Middle frontal gyrus (tissue), 1 donor: Measurements from ENCODE around the gene FAM234B.
"Not testable (repeated sequence)": the region's sequence is repeated elsewhere in the genome, so short reads cannot be mapped to it uniquely, and the experiment has no call there.

Experiments
- DNase-seq: peaks from one replicate; pipeline ENCODE4 v3.0.0-alpha.2; 2015; ENCODE audit warnings: low spot score; ENCODE audit errors: extremely low spot score

FAM234B gene

DNA sequence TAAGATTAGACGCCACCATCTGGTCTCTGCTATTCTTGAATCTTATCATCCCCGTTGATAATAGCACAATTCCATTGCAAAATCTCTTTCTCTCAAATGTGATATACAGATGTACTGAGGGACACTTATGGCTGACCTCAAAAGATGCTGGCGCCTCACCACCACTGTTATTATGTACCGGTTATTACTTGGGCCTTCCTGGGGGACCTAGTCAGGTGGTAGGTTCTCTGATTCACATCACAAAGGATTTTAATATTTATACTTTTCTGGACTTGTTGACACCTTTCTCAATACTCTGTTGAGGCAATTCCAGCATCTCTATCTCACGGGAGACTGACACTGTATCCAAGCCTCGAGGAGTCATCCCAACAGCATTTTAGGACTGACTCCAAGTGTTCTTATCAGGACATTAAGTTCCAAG, 21.3 kb upstream of the FAM234B start:
- DNase-seq: no peak

DNA sequence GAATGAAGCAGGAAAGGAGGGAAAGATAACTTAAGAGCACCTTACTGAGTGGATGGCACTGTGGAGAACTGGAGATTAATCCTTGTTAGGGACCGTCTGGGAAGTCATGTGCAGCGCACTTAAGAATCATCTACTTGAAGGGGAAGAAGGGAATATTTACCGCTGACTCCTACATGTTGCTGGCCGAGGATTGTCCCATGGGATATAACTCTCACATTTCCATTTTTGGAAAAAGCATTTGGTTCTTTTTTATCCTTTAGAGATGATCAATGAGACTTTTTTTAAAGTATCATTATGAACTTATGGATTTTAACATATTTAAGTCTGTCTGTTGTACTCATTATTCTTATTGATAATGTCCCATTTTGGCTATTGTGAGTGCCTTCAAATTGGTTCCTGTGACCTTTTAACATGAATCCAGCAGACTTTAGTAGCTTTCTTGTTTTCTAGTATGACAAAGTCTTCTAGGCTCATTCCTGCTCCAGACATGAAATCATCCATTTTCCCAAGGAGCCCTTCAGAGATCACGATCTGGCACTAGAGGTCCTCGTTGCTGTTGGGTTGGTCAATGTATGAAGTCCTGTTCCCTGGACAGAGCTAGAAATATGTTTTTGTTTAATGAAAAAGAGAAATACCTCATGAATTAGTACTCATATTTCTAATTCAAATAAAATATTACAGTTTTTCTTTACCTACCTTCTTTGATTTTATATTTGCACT, 20.2 kb upstream of the FAM234B start:
- no peak for DNase-seq

DNA sequence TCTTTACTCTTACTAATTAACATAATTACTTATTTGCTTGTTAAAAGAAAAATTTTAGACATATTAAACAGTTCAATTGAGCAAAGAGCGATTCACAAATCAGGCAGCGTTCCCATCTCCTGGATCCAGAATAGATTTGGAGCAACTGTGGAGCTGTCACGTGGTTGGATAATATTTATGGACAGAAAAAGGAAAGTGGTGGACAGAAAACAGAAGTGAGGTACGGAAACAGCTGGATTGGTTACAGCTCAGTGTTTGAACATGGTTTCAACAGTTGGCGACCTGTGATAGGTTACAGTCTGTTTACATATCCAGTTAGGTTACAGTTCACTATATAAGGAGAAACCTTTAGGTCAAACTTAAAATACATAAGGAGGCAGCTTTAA, 19.7 kb upstream of the FAM234B start:
- DNase-seq: no peak

DNA sequence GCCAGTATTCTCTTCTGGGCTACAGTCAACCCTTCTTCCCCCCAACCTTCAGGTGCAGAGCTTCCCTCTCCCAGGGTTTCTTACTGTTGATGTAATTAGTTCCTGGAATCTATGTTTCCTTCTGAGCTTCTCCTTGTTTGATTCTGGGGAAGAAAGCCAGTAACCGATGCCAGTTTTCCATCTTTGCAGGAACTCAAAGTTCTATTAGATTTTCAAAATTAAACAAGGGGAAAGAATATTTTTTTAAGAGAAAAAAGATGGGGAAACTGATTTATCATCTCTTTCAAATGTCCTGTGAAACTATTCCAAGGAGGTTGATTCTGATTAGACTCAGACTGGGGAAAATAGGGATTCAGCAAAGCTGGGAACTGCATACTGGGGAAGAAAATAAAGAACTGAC, 17.9 kb upstream of the FAM234B start:
- no peak for DNase-seq

DNA sequence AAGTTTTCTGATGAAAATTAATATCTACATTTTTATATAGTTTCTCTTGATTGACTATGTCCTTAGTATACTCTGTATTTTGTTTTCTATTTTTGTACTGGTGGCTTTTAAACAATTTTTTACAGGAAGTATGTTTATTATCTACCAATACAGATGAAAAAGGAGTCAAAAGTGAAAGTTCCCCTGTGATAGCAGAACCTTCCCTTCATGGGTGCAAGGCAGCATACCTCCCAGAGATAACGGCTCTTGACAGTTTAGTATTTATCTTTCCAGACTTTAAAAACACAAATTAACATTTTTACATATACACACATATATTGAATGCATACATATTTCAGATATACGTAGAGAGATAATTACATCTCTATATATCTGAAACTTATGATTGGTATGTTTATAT, 17.1 kb upstream of the FAM234B start:
- DNase-seq: no peak

DNA sequence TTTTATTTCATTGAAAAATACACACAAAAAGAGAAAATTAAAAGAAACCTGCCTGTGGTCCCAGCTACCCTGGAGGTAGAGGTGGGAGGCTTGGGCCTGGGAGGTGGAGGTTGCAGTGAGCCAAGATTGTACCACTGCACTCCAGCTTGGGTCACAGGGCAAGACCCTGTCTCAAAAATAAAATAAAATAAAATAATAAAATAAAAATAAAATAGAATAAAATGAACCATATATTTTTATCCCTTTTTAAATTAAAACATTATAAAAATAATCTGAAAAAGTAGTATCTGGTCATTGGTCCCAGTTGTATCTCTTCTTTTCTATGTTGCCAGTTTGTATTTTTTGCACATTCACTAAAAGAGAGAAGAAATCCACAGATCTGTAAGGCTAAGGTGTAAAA, 16.7 kb upstream of the FAM234B start:
- no peak for DNase-seq

DNA sequence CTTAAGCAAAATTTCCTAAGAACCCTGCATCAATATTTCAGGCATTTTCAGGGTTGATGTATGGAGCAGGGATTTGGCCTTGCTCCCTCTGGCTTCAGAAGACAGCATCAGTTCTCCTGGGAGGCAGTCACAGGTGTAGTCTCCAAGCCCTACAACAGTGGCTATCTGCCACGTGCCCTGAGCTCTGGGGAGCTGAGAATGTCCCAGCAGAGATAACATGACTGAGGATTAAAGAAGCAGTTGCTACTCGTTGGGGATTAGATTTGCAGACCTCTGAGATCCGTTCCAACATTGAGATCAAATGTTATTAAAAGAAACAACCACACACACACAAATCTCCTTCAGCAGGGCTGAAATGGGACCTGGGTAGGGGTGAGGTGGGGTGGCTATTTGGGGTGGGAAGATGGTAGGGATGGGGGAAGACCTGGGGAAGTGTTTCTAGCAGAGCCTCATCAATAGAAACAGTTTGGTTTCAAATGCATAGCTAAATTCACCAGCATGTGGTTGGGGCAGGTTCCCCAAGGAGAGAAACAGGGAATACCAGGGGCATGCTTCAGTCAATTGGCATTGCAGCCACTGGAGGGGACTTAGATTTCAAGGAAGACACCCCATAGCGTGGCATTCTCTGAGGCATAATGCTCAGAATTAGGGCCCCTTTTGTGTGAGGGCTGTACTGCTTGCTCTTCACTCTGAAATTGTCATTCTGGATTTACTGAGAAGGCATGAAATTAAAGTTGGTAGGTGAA, 15.2 kb upstream of the FAM234B start:
- DNase-seq: no peak

DNA sequence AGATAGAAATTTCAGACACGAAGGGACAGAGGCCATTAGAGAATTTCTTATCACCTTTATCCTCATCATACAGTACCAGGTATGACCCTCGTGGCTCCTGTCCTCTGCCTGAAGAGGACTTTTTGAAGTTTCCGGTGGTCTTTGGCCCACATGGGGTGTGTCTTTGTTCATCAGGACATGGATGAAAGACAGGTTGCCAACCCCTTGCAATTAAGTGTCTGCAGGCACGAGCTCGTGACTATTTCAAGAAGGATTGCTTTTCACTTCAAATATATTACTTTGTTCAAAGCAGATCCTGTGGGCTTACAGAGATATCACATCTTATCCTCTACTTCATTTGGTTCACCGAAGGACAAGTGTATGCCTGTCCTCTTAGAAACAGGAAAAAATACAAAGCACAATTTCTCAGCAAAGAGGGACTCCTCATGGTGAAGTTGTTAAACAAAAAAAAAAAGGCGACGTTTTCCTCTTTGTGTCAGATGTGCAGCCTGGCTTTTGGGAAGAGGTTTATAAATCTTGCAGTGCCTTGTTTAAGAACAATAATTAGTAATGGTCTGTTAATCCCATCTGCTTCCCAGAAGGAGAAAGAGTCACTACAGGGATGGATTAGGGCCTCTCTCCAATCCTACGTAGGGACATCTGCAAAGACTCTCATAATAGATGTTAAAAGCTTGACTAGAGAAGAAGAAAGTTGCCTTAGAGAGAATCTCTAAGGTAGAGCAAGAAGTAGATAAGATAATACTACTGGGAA, 13.5 kb upstream of the FAM234B start:
- no peak for DNase-seq

DNA sequence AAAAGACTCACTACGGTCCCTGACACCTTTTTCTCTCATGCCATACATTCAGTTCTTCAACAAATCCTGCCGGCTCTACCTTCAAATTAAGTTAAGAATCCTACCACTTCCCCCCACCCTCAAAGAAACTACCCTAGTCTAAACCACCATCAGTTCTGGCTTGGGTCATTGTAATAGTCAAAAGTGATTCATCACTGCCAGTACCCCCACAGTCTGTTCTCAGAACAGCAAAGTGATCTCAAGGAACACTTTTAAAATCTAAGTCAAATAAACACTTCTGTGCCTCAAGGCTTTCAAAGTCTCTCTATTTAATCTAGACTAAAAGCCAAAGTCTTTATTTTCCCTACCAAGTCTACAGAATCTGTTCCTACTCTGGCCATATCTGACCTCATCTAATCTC, 12.0 kb upstream of the FAM234B start:
- no peak for DNase-seq

DNA sequence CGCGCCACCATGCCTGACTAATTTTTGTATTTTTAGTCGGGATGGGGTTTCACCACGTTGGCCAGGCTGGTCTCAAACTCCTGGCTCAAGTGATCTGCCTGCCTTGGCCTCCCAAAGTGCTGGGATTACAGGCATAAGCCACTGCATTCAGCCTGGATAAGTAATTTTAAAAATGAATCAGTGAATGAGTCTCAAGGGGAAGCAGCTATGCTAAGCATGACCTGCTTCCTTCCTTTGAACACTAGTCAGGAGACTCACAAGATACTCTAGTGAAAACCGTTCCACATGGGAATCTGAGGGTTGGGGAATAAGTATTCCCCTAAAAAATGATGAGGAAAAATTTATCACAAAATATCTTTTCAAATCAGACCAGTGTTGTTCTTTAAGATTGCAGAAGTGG, 10.7 kb upstream of the FAM234B start:
- no peak for DNase-seq

DNA sequence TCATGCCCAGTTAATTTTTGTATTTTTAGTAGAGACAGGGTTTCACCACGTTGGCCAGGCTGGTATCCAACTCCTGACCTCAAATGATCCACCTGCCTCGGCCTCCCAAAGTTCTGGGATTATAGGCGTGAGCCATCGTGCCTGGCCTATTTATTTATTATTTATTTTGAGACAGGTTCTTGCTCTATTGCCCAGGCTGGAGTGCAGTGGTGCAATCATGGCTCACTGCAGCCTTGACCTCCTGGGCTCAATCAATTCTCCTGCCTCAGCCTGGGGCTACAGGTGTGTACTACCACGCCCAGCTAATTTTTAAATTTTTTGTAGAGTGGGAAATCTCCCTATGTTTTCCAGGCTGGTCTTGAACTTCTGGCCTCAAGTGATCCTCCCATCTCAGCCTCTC, 8.8 kb upstream of the FAM234B start:
- not testable (repeated sequence) for DNase-seq

DNA sequence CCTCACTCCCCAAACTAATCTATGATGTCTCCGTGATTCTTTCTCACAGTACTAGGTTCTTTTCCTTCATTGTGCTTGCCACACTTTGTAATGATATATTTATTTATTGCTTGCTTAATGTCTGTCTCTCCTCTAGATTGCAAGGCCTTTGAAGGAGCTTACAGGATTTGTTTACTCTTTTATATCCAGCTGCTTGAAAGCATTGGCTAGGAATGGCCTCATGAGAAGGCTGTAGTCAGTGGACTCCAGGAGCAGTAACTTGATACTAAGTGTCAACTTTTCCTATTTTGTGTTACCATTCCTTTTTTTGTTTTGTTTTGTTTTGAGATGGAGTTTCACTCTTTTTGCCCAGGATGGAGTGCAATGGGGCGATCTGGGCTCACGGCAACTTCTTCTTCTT, 7.3 kb upstream of the FAM234B start:
- no peak for DNase-seq

DNA sequence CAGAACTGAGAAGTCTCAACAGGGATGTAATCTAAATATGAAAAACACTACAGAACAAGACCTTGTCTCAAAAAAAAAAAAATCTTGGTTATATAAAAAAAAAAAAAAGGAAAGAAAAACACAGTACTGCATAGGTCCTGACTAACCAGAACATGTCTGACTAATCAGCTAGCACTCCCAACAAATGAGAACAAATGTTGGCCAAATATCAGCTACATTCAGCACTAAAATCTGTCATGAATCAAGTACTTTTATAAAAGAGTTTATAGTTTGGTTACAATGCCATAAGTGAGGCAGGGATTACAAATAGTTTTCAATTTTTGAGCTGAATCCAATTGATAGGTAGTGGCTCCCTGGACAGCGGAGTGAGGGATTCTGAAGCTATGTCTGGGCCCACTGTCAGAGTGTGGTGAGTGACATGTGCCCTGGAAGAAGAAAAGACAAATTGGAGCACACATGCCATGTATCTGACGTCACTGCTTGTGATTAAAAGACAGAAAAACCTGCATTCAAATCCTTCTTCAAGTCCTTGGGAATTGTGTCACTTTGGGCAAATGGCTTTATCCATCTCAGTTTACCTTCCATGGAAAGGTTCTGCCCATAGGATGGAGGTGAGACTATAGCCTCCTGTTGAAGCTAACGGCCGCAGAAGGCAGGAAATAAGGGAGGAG, 5.6 kb upstream of the FAM234B start:
- no peak for DNase-seq

DNA sequence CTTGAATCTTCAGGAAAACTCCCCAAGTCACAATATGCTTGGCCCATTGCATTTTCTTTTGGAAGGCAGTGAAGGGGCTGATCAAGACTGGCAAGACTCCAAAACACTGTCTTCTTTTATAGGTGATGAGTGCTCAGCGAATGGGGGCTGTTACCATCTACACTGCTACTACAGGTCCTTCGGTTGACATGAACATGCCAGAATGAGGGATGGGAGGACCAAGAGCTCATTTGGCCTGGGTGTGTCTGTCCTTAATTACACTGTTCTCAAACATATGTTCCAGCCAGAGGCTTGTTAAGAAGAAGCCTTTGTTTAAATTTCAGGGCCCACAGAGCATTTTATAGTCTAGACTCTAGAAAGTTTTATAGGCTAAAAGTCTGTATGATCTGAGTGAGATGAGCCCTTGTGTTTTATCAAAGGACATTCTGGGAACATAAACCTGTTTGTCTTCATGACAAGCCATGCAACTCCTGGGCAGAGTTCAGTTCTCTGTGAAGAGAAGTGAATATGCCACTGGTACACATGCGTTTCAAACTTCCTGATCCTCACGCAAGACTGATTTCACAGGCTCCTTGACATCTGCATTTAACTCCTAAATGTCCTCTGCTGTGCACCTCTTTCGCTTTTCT, 4.7 kb upstream of the FAM234B start:
- no peak for DNase-seq

DNA sequence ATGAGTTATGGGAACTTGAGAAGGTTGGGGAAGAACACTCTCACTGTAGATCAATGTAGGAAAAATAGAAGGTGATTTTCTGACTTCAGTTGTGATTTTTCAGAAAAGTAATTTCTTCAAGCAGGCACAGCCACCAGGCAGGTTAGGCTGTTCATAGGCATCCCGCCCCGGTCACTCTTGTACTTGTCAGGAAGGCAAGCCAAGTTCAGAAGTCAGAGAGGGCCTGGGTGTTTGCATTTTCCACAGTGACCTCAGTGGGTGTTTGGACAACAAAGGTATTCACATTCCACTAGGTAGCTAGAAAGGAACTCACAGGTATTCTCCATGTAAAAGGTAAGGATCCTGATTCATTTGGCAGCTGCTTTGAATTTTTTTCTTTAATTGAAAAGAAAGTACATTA, 3.0 kb upstream of the FAM234B start:
- DNase-seq: no peak

DNA sequence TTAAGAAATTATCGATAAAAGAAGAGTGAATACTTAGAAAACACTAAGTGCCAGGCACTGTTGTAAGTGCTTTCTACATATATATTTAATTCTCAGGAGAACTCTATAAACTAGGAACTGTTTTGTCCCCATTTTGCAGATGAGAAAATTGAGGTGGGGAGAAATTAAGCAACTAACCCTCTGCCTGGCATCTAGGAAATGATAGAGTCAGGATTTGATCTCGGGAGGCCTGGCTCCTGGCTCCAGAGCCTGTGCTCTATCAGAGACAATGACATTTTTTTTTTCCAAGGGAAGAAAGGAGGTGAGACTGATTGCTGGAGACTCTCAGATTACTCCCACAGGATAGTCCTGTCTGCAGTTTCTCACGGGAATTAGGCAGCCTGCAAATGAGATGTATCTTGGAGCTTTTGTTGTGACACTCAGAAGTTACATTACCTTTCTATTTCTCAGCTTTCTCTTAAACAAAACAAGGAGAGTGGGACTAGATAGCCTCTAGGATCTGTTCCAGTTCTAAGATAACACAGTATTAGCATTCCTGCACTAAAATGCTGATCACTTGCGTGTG, 1.4 kb upstream of the FAM234B start:
- DNase-seq: no peak

DNA sequence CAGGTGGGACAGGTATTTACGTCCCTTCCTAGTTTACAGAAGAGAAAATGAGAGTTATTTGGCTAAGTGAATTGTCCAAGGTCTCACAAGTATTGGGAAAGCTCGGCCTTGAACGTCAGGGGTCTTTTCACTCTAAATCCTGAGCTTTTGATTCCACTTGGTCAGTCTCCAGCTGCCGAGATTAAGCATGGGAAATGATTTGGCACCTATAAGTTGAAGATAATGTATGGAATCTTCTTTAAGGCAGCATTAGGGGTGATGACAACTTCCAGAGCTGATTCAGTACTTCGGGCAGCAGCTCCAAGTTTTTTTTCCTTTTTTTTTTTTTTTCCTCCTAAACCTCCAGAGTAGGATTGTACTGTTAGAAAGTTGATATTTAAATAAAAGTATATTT, 722 bp downstream of the FAM234B start:
- DNase-seq: no peak

DNA sequence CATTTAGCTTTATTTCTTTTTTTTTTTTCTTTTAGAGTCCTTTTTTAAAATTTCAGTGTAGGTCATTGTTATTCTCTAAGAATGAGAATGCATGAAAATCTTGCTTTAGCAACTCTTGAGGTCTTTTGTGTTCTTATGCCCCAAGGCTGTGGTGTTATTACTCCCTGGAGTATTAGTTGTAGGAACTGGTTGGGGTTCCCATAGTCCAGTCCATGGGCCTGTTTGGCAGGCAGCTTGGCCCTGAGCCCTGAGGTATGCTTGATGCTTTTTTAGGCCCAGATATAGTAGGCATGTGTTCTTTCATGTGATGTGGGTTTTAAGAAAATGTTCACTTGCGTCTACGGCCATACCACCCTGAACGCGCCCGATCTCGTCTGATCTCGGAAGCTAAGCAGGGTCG, 1.6 kb downstream of the FAM234B start:
- no peak for DNase-seq

DNA sequence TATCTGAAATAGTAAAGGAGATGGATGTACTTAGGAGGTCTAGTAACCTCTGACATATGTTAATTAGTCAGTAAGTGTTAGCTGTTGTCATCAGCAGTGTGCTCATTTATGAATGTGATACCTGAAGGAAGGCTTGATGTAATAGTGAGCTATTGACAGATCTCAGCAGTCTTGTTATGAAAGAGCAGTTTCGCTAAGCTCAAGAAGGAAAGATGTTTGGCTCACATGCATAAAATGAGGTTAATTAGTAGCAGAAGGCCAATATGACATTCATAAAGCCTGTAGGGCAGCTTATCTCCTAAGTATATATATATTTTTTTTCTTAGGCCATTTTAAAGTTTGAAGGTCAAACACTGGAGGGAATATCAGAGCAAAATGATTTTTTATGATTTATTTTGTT, 2.8 kb downstream of the FAM234B start:
- no peak for DNase-seq

DNA sequence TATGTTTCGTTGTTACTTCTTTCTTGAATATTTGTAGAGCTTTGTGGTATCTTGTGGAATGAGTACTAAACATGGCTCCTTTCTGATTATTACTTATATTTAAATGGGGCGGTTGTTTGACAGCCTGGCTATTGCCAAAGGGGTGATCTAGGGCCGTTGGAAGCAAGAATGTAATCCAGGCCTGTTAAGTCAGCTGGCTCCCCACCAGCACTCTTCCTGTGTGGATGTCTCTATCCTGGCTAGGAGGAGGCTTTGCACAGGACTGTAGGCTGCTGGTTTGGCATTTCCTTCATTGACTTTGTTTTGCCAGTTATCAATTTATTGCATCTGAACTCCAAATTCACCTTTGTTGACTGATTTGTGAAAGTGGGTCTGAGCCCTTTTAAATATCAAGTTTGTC, 5.6 kb downstream of the FAM234B start:
- DNase-seq: no peak

DNA sequence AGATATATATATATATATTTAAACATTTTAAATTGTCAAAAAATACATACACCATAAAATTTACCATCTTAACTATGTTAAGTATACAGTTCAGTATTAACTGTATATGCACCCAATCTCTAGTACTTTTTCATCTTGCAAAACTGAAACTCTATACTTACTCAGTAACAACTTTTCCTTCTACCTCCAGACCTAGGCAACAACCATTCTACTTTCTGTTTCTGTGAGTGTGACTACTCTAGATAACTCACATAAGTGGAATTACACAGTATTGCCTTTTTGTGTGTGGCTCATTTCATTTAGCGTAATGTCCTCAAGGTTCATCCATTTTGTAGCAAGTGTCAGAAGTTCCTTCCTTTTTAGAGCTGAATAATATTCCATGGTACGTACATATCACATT, 8.2 kb downstream of the FAM234B start:
- DNase-seq: no peak
